Transverse colon (tissue), 4 donors: Measurements from ENCODE around the gene MDFIC2.

Experiments used
- POLR2AphosphoS5 ChIP-seq, 3 donors: sonication (generic); formaldehyde crosslinking; IDR thresholded peaks; one replicate each; pipeline ENCODE4 v1.6.1; 2016; ENCODE audit warnings: antibody characterized with exemption in 3 of 3
- TF ChIP-seq, protein P1 (sequence below), 5 experiments: fragments of 200-600 bp in 3 of 5; fragments of 450-650 bp in 2 of 5; sonication (generic) in 3 of 5; IDR thresholded peaks; 1 replicate in 2 of 5; 2 replicates in 3 of 5; pipeline ENCODE4 v1.5.1; 2016 to 2017; ENCODE audit warnings: antibody characterized with exemption in 5 of 5, inconsistent platforms in 3 of 5, mild to moderate bottlenecking in 2 of 5, moderate library complexity in 1 of 5

- TF ChIP-seq POLR2AphosphoS5 (IDR thresholded peaks at IDR 0.05), result no peak
- TF ChIP-seq, protein P1, sequence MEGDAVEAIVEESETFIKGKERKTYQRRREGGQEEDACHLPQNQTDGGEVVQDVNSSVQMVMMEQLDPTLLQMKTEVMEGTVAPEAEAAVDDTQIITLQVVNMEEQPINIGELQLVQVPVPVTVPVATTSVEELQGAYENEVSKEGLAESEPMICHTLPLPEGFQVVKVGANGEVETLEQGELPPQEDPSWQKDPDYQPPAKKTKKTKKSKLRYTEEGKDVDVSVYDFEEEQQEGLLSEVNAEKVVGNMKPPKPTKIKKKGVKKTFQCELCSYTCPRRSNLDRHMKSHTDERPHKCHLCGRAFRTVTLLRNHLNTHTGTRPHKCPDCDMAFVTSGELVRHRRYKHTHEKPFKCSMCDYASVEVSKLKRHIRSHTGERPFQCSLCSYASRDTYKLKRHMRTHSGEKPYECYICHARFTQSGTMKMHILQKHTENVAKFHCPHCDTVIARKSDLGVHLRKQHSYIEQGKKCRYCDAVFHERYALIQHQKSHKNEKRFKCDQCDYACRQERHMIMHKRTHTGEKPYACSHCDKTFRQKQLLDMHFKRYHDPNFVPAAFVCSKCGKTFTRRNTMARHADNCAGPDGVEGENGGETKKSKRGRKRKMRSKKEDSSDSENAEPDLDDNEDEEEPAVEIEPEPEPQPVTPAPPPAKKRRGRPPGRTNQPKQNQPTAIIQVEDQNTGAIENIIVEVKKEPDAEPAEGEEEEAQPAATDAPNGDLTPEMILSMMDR (IDR thresholded peaks at IDR 0.05), result no peak
Observed at GRCh38 chr3:70256566-70256965, 55.9 kb downstream of the MDFIC2 start.
